CD4-positive, alpha-beta T cell treated with Interleukin-6 at 100 ng/mL for 8 hours (primary cell): Measurements from ENCODE around the gene ADI1.
"Not testable (repeated sequence)": the region's sequence is repeated elsewhere in the genome, so short reads cannot be mapped to it uniquely, and the experiment has no call there.

ENCODE experiments used
- DNase-seq: peaks from one replicate; pipeline ENCODE4 v3.0.0-alpha.2; 2020; ENCODE audit warnings: mixed read lengths, low spot score

ADI1 gene

DNA sequence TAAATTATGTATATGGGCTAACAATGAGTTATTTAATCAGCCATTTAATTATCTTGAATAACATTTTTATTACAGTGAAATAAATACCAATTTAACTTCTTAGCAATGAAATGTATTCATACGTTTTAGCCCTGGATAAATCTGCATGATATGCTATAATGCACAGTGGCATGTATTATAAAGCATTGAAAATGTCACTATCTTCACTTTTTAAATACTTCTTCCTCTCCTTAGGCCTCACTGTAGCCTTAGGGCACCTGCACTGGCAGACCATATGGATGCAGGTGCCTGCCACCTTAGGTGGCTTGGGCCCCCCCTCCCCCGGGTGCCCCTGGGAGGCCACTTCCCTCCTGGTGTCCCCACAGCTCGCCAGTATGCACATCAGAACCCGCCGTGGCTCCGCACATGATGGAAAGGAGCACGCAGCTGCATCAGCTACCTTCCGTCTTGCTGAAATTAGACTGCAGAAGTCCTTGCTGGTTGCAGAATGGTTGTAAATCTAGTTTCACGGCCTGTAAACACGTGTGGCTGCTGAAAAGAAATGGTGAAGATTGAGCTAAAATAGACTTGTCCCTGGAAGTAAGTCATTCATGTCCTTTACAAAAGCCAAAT lies 56.7 kb downstream of the ADI1 start:
- DNase-seq, result no peak

DNA sequence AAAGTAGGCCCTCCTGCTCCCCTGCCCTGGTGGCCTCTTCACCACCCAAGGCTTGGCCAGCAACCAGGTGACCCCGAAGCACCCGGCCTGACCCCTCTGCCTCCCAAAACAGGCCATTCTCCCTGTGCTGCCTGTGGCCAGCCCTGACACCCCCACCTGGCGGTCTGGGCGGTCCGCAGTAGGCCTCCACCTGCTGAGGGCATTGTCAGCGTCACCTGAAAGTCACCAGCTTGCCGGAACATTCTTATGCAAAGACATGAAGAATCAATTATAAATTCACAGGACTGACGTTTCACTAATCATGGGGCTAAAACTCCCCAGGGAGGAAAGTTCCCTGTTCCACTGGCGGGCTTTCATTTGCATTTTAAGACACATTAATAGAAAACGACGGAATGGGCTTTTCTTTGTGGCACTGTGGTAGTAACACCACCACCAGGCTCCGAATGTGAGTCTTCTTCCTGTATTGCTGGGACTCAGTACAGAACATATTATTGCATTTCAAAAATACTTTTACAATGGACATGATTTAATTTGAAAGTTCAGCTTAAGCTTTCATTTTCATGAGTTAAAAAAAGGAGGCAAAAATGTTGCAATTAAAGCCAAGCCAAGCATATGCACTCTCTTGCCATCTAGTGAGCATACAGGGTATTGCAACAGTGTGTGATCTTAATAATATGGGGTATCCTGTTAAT lies 57.4 kb downstream of the ADI1 start:
- peak; percentile 39 for DNase-seq

DNA sequence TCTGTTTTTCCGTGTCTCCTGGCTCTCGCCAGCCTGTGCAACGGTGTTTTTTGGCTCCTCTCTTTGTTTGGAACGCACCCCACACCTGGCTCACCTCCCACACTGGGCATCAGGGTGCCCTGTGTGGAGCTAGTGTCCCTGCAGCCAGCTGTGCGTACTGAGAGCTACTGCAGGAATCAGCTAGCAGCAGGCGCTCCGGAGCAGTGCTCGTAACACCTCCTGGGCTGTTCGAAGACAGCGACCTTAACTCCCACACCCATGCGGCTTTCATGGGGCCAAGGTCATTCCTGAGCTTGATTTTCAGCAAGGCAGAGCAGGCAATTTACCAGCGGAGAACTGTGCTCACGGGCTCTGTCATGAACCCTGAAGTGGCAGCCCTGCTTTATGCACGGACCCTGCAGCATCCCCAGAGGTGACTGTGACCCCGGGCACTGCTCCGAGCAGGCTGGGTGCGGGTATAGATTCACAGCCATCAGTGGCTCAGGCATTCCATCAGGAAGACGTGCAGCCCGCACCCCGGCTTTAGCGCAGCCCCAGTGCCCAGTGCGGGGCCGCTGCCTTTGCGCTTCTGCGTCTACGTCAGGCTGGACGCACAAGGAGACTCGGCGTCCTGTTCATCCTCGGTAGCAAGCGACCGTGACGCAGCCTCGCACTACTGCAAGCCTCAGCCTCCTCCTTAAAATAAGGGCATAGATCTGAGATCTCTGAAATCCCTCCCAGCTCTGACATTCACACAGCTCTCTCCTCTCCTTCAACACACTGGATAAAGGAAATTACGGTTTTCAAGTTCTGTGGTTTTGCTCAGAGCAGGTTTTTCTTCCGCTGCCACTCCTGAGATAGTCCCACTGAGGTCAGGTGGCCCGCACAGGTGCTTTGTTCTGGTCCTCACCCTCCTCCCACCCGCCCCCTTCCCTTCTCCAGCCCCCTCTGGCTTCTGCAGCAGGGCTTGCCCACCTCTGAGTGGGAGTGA lies 58.2 kb downstream of the ADI1 start:
- no peak for DNase-seq

DNA sequence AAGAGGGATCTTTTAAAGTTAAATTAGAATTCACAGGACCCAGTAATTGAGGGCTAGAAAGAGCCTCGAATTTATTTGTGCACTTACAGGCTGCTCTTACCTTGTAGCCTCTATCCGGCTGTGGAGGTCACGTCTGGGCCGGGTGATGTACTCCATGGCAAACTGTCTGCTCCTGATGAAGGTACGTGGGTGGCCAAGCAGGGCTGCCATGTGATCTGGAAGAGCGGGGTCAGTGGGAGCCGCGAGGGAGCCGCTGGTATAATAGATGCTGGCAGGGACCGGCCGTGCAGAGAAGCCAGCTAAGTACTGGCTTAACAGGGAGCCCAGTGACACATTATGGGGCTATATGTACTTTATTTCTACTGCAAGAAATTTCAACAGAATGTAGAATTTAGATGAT lies 59.2 kb downstream of the ADI1 start:
- no peak for DNase-seq

DNA sequence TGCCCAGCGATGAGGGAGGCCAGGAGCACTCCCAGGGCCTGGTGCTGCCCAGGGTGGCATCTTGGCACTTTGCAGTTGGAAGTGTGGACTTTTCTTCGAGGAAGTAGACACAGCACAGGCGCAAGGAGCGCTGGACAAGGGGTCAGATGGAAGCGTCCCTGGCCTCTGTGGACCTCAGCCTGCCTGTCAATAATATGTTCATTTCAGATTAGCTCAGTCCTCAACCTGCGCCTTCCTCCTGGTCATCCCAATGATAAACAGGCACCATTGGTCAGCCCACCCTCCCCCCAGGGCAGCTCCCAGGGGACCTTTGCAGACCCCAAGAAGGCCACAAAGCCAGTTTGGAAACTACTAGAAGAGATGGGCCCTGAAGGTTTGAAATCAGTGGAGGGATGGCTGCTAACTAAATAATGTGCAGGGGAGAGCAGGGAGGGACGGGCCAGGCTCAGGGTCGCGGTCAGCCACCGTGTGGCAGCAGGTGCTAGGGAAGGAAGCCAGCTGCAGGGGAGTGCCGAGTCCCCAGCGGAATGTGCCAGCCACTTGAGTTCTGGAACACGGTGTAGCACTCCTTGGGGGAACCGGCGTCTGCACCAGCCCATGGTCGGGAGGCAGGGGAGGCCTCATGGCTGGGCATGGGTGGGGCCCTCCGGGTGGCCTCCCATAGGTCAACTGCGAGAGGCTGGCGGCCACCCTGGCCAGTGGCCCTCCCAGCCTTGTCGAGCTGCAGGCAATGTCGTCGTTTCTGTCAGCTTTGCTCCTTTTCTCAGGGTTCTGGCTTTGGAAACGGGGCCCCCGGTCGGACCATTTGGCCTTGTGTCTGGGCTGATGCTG lies 59.9 kb downstream of the ADI1 start:
- DNase-seq, result no peak

DNA sequence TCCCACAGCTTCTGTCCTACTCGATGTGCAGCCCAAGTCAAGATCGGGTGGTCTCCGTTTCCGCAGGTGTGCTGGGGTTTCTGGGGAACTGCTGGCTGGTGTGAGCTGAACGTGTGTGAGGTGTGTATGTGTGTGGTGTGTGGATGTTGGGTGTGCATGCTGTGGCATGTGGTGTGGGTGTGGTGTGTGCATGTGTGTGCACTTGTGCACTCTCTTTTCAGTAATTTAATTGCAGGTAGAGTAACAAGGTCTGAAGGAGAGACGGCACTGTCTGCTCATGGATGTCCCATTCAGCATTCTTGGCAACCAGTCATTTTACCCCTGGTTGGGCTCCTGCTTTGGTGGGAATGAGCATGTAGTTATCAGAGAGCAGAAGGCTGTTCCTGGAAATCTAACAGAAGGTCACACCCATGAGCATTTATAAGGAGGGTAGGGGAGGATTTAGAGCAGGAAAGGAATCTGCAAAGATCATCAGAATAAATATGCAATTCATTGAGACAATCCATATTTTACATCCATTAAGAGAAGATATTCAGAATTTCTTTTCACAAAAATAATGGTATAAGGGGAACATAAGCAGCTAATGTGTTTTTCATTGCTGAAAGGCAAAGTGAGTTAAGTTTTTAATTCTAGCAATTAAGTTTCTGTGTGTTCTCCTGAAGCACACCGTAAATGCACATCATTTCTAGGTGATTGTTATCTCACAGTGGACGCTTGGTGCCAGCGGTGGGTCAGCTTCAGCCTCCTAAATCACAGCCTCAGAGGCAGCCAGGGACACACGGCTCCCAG lies 60.7 kb downstream of the ADI1 start:
- DNase-seq, result no peak

DNA sequence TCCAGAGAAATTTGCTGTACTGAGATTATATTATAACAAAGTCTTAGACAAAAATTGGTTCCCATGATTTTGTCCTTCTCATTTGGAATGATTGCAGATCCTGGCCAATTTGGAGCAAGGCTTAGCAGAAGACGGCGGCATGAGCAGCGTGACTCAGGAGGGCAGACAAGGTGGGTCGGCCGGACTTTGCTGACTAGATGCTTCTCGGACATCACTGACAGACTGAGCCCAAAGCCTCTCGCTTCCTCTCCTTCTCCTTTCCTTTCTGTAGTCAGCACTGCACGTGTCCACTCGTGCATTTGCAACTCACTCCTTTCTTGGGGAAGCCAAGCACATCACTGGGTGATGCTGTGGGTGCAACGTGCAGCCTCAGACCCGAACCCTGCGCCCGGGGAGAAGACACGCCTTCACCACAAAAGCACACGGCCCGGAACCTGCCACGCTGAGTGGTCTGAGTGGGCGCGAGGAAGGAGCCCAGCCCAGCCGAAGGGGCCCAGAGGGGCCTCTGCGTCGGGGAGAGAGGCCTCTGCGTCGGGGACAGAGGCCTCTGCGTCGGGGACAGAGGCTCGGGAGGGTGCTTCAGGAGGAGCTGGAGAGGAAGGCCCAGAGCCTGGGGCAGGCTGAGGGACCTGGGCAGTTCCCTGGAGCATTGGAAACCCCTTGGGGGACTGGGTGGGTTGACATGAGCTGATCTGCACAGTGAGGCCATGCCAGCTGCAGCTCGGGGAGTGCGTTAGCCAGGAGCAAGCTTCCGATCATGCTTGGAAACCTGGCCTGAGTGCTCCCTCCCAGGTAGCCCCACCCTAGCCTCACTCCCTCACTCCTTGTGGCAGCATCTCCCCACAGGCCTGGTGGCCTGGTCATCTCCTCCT lies 61.6 kb downstream of the ADI1 start:
- no peak for DNase-seq

DNA sequence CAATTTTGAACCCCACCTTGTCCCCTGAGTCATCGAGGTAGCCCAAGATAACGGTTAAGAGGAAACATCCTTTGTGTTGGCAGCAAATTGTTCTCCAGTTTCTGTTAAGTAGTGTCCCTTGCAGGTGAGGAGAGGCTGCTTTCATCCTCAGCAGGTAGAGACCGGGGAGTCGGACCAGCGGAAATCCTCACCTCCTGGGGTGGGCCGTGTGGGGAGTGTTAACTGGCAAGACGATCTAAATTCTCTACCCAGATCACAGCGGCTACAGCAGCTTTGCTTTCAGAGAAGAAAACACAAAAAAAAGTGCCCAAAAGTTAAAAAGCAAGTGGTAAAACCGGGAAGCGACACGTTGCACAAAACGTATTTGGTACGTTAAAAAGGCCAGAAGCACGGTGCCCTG lies 63.2 kb downstream of the ADI1 start:
- no peak for DNase-seq

DNA sequence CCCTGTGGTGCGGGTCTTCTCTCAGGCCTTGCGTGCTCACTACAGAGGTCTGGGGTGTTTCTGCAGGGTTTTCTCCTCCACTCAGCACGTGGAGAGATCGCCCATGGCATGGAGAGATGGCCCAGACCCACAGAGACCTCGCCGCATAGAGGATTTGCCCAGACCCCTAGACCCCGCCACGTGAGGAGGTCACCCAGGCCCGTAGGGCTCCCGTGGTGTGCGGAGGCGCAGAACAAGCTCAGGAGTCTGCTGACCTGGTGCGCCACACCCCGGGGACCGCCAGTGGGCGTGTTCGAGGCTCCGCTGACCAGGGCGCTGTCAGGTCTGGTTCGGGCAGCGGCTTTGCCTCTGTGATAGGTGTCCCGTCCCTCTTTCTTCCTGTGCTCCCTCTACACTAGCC lies 64.5 kb downstream of the ADI1 start:
- no peak for DNase-seq

DNA sequence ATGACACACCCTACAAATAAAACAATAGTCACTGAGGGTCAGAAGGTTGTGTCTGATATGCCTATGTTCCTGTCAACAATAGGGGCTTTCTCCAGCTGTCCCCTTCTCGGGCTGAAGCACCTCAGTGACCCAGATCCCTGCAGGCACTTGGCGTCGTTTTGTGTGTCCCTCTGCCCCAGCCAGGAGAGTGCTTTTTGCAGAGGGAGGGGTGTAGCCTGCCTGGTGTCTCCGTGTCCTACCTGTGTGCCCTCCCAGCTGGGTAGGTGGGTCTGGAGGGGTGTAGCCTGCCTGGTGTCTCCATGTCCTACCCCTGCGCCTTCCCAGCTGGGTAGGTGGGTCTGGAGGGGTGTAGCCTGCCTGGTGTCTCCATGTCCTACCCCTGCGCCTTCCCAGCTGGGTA lies 65.3 kb downstream of the ADI1 start:
- not testable (repeated sequence) for DNase-seq

DNA sequence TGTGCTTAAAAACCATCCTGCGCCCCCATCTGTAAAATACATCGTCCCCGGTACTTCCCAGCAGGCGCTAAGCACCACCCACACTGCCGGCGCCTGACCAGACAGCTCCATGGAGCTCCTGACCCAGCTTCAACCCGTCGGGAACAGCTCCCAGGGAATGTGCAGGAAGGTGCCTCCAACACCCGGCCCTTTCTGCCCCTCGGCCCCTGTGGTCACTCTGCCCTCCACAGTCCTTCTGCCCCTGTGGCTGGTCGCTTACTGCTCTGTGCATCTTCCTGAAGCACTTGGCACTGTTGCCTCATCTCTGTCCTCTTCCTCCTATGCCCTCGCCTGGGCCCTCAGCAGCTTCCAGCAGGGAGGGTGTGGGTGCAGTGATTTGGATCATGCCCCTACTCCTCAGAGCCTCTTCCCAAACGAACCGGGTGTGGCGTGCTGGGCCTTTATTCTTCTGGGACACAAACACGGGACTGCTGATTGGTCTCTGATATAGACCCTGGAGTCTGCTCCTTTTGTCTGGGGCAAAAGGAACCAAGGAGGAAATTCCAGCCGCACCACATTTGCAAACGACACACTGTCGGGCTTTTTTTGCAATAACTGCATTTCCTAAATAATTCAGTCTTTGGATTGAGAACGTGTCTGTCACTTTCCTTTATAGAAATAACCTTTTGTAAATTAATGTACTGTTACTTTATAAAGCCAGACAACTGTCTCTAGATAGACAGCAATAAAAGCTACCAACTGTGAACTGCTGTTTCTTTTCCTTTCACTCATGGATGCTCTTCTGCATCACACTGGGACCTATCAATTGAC lies 65.9 kb downstream of the ADI1 start:
- DNase-seq, result no peak

DNA sequence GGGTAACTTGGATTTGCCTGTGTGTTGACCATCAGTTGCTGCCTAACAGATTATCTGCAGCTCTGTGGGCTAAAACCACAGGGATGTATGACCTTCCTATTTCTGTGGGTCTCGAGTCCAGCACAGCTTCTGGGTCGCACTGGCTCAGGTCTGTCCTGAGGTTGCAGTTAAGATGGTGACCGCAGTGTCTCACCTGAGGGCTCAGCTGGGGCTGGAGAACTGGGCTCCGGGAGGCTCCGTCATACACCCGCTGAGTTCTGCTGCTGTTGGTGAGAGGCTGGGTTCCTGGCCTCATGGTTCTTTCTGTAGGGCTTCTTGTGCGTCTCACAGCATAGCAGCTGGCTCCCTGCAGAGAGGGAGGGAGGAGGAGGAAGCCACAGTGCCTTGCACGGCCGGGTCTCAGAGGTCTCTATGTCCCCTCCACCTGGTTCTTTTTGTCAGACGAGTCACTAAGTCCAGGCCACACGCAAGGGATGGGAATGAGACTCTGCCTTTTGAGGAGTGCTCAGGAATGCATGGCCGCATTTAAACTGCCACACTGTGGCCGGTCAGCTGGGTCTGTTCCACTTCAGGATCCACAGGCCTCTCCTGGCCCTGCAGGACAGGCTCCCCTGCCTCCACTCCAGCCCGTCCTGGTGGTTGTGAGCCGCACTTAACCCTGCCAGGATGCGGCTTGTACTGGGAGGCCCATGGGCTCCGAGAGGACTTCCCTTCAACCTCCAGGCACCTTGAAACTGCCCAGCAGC lies 67.2 kb downstream of the ADI1 start:
- DNase-seq, result no peak

DNA sequence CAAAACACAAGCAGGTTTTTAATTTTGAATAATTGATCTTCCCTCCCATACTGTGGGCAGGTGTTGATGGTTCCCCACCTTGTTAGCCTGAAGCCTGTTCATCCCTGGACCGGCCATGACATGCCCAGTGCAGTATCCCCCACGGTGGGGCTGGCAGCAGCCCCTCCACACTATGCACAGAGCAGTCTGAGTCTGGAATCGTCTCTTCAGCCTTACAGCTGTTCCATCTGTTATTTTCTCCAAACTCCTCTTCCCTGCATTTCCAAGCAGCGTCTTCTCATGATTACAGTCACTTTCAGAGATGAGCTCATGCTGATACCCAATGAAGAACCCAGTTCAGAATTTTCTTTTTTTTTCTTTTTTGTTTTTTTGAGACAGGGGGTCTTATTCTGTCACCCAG lies 68.2 kb downstream of the ADI1 start:
- no peak for DNase-seq

DNA sequence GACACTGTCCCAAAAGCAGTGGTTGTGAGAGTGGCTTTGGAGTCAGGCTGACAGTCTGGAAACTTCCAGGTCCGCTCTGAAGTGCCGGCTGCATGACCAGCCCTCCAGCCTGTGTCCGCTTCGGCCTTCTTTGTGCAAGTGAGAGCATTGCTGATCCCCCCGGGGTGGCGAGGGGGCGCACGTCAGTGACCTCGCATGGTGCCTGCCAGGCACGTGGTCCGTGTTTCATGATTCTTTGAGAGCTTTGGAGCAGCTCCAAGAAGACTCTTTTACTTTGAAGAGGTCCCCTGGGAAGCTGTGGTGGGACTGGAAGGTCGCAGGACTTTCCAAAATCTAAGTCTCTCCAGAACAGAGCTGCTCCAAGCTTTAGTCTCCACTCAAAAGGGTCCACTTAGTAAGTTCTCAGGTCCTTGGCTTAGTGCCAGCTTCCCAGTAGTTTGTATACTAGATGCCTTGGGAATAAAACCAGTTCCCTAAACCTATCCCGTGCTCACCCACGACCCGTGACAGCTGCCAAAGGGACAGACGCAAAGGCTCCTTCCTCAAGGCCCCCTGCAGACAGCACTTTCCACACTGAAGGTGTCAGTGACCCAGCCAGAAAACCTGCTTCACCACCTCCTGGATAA lies 68.8 kb downstream of the ADI1 start:
- DNase-seq, result no peak

DNA sequence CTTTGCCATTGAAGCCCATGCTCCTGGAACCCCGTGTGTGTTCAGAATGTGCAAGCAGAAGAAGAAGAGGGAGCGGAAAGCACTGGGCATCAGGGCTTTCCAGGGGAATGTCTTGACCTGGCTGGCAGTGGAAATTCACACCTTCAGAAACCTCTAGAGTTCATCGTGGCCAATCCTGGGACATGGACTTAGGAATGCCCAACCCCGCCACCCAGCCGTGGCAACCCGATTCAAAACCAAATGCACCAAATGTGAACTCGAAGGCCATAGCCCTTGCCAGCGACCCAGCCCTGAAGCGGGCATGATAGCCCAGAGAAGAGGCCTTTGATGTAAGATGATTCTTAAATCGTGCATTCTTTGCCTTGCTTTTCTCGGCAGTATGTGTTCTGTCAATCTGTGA lies 69.4 kb downstream of the ADI1 start:
- DNase-seq, result no peak

DNA sequence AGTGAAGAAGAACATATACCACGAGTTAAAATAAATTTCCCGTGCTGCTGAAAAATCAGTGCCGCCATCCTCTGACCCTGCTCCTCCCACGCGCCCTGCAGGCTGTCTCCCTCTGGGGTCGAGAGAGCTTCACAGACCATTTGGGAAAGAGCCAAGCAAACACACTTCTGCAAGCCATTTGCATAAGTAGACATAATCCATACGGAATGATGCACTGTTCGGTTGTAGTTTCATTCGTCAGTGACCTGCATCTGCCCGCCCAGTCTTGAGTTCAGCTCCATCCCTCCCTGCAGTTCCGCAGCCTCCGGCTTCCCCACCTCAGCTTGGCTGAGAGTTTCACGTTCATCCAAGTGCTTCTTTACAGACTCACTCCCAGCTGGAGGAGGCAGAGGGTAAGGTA lies 70.2 kb downstream of the ADI1 start:
- DNase-seq, result no peak

DNA sequence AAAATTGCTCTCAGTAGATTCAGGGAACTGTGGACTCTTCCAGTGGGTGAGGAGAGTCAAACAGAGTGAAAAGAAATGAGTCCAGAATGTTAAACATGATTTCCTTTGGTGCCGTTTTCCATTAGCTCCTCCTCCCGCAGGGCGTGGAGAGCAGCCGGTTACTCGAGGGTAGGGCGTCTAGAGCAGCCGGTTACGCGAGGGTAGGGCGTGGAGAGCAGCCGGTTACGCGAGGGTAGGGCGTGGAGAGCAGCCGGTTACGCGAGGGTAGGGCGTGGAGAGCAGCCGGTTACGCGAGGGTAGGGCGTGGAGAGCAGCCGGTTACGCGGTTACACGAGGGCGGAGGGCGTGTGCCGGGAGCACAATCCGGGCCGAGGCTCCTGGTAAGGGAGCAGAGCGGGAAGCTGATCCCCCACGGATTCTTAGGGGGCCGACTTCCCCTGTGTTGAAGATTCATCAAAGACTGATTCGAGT lies 70.9 kb downstream of the ADI1 start:
- not testable (repeated sequence) for DNase-seq

DNA sequence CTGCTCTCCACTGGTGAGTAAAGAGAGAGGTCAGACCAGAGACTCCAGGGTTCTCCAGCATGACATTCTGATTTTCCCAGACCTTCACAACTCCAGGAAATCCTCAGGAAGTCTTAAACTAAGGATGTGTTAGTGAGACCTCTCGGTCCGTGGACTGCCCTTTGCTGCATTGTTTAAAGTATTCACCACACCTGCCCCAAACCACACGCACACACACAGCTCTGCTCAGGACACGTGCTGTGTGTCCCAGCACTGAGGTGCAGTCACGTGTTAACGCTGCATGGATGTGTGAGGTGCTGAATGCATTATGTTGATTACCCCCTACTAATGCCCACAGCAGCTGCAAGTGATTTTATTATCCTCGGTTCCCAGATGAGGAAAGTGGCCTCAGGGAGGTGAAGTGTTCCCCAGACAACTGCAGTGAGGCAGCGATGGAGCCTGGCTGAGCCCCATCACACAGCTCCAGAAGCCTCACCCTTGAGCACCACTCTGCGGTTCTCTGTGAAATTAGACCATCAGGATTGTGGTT lies 71.5 kb downstream of the ADI1 start:
- DNase-seq, result no peak
